Measurements from ENCODE around the gene ZNF571. TPM values are rescaled to one million over a fixed set of nuclear protein-coding genes. Genes with fewer than 3 reads are reported as not detected.

The ZNF571 gene
- total RNA-seq: 1 to 10 TPM; 4.9 to 8.8 (median 5.9) TPM

GRCh38 chr19:37594304-37594981, at the start of gene ZNF571, which contains the start of gene ZNF540:
ZNF571 (minus strand) TSS chr19:37594792; CDS start chr19:37586676, 8,116 bp downstream.
ZNF540 (plus strand) TSS chr19:37594876; CDS start chr19:37598448, 3,572 bp downstream.
- Histone ChIP-seq H3K9me3 (peaks cover 0 to 28% (median 0%) of the 10 kb centered on the region in 3 donors), H3K27ac (peak within 1 kb of the TSS; percentile 59 to 97 (median 90)), H3K4me1 (peaks cover 0 to 23% (median 3%) of the 10 kb centered on the region in 3 donors), H3K27me3 (no peaks in the 10 kb centered on the region), H3K36me3 (peaks cover 0 to 32% of the 10 kb centered on the region in 2 donors), H3K4me3 (peak within 1 kb of the TSS; percentile 68 to 71)
- peak; percentile 98 for ATAC-seq
- 0 to 2% methylated on average over 7 to 11 of the region's 53 CpGs for WGBS, 2 donors (ENCODE audit: low coverage in 1 of 2)
- TF ChIP-seq POLR2AphosphoS5 (IDR thresholded peaks at IDR 0.05) (peak; percentile 89), EP300 (IDR thresholded peaks at IDR 0.05) (no peak), POLR2A (IDR thresholded peaks at IDR 0.05) (peak; percentile 44 to 52)
- TF ChIP-seq, protein P1, sequence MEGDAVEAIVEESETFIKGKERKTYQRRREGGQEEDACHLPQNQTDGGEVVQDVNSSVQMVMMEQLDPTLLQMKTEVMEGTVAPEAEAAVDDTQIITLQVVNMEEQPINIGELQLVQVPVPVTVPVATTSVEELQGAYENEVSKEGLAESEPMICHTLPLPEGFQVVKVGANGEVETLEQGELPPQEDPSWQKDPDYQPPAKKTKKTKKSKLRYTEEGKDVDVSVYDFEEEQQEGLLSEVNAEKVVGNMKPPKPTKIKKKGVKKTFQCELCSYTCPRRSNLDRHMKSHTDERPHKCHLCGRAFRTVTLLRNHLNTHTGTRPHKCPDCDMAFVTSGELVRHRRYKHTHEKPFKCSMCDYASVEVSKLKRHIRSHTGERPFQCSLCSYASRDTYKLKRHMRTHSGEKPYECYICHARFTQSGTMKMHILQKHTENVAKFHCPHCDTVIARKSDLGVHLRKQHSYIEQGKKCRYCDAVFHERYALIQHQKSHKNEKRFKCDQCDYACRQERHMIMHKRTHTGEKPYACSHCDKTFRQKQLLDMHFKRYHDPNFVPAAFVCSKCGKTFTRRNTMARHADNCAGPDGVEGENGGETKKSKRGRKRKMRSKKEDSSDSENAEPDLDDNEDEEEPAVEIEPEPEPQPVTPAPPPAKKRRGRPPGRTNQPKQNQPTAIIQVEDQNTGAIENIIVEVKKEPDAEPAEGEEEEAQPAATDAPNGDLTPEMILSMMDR (IDR thresholded peaks at IDR 0.05): no peak

- WGBS, 2 donors (ENCODE audit: low coverage in 1 of 2): 96 to 98% methylated on average over 7 to 11 of the region's 11 CpGs
- TF ChIP-seq POLR2A (IDR thresholded peaks at IDR 0.05) (no peak), EP300 (IDR thresholded peaks at IDR 0.05) (no peak), POLR2AphosphoS5 (IDR thresholded peaks at IDR 0.05) (no peak)
- TF ChIP-seq, protein P1 (IDR thresholded peaks at IDR 0.05): no peak
- Histone ChIP-seq H3K4me1 (no peaks in the 10 kb centered on the region), H3K9me3 (peaks cover 3 to 95% (median 5%) of the 10 kb centered on the region in 3 donors), H3K27me3 (no peaks in the 10 kb centered on the region), H3K36me3 (peaks cover 18 to 61% of the 10 kb centered on the region in 2 donors), H3K4me3 (no peak overlapping the region), H3K27ac (no peak overlapping the region)
- no peak for ATAC-seq
Measured at GRCh38 chr19:37635076-37636056, 40.8 kb upstream of the ZNF571 start.

DNA sequence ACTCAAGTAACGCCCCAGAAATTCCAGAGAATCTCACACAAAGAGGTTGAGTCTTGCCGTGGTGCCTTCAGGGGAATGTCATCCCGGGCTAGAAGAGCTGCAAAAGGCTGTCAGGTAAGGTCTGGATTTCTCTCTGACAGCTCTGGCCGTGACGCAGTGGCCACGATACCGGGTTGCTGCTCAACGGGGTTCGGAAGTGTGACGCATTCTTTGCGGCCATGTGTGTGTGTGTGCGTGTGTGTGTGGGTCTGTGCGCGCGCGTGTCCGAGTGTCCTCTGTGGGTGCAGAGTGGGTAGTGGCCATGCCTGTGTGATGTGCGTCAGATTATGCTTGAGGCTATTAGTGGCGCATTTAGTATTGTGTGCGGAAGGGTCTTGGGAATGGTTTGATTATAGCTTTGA, 390 bp upstream of the ZNF571 start:
- Histone ChIP-seq H3K27me3 (no peaks in the 10 kb centered on the region), H3K4me1 (peaks cover 0 to 23% (median 3%) of the 10 kb centered on the region in 3 donors), H3K36me3 (peaks cover 0 to 38% of the 10 kb centered on the region in 2 donors), H3K4me3 (peak overlapping the region; percentile 68 to 71), H3K9me3 (peaks cover 0 to 23% (median 0%) of the 10 kb centered on the region in 3 donors), H3K27ac (peak overlapping the region; percentile 59 to 97 (median 90))
- TF ChIP-seq POLR2AphosphoS5 (IDR thresholded peaks at IDR 0.05) (peak; percentile 5), POLR2A (IDR thresholded peaks at IDR 0.05) (peak in 1 of 2 donors; percentile 2), EP300 (IDR thresholded peaks at IDR 0.05) (no peak)
- TF ChIP-seq, protein P1 (IDR thresholded peaks at IDR 0.05): no peak
- ATAC-seq: peak; percentile 70
- WGBS, 2 donors (ENCODE audit: low coverage in 1 of 2): 0 to 1% methylated on average over 12 to 18 of the region's 20 CpGs

GRCh38 chr19:37593996-37594303, 642 bp downstream of the ZNF571 start:
- Histone ChIP-seq H3K4me1 (peaks cover 0 to 23% (median 3%) of the 10 kb centered on the region in 3 donors), H3K36me3 (peaks cover 0 to 27% of the 10 kb centered on the region in 2 donors), H3K27ac (peak overlapping the region; percentile 59 to 97 (median 90)), H3K9me3 (peaks cover 0 to 32% (median 0%) of the 10 kb centered on the region in 3 donors), H3K27me3 (no peaks in the 10 kb centered on the region), H3K4me3 (peak overlapping the region; percentile 68 to 71)
- TF ChIP-seq EP300 (IDR thresholded peaks at IDR 0.05) (no peak), POLR2AphosphoS5 (IDR thresholded peaks at IDR 0.05) (no peak), POLR2A (IDR thresholded peaks at IDR 0.05) (no peak)
- TF ChIP-seq, protein P1 (IDR thresholded peaks at IDR 0.05): no peak
- no peak for ATAC-seq
- WGBS, 2 donors (ENCODE audit: low coverage in 1 of 2): 6 to 13% methylated on average over 6 to 7 of the region's 9 CpGs
